HT-29 (cell line): ENCODE results near the gene CYTH4. TPM values are rescaled to one million over a fixed set of nuclear protein-coding genes. Genes with fewer than 3 reads are reported as not detected.
"Not testable (repeated sequence)": the region's sequence is repeated elsewhere in the genome, so short reads cannot be mapped to it uniquely, and the experiment has no call there.

Experiments
- DNase-seq: peaks from one replicate; pipeline ENCODE4 v3.0.0-alpha.2; 2015; ENCODE audit warnings: low spot score
- total RNA-seq: library from RNA; depleted of rRNA; stranded (reverse); fragments of >200 nt; shearing (Covaris generic); gene quantifications from 2 replicates; pipeline ENCODE4 v1.2.3, GENCODE V29; 2014

CYTH4 gene
- total RNA-seq, 1 experiment from 2014 or later = not detected

GRCh38 chr22:37328538-37329237, 46.4 kb downstream of the CYTH4 start:
- not testable (repeated sequence) for DNase-seq

- DNase-seq = no peak
Observed at GRCh38 chr22:37329238-37330140, 47.2 kb downstream of the CYTH4 start.

GRCh38 chr22:37330200-37331033, 48.1 kb downstream of the CYTH4 start:
- DNase-seq = peak; percentile 86

GRCh38 chr22:37331034-37331428, 48.7 kb downstream of the CYTH4 start:
- DNase-seq = no peak

- no peak for DNase-seq
Observed at GRCh38 chr22:37331856-37332536, 49.7 kb downstream of the CYTH4 start.

- no peak for DNase-seq
Observed at GRCh38 chr22:37333724-37334460, 51.6 kb downstream of the CYTH4 start.

GRCh38 chr22:37334461-37334858, 52.2 kb downstream of the CYTH4 start:
- DNase-seq = no peak

GRCh38 chr22:37334859-37335805, 52.8 kb downstream of the CYTH4 start:
- no peak for DNase-seq

- DNase-seq = no peak
Observed at GRCh38 chr22:37335806-37336199, 53.5 kb downstream of the CYTH4 start.

- no peak for DNase-seq
Observed at GRCh38 chr22:37336579-37336978, 54.3 kb downstream of the CYTH4 start.

GRCh38 chr22:37337204-37337943, 55.1 kb downstream of the CYTH4 start:
- no peak for DNase-seq

GRCh38 chr22:37338539-37339246, 56.4 kb downstream of the CYTH4 start:
- no peak for DNase-seq

- no peak for DNase-seq
Observed at GRCh38 chr22:37340331-37341262, 58.3 kb downstream of the CYTH4 start.

- DNase-seq = no peak
Observed at GRCh38 chr22:37342065-37342464, 59.8 kb downstream of the CYTH4 start.

GRCh38 chr22:37343348-37343747, 61.0 kb downstream of the CYTH4 start:
- DNase-seq = no peak

GRCh38 chr22:37343863-37344734, 61.8 kb downstream of the CYTH4 start:
- DNase-seq = no peak
